SK-N-SH (cell line): Measurements from ENCODE around the gene POU2F3. TPM values are rescaled to one million over a fixed set of nuclear protein-coding genes. Genes with fewer than 3 reads are reported as not detected.

Experiments used
- CTCF ChIA-PET: fragments of 300-600, 350-600 bp; formaldehyde crosslinking; extraction: SDS; loops from one replicate; lab custom pipeline; 2021; lab: Yijun Ruan, JAX
- POLR2A ChIA-PET: fragments of 350-600 bp; sonication (Branson Sonifier 250); formaldehyde crosslinking; extraction: SDS; loops from one replicate; lab custom pipeline; 2020; ENCODE audit warnings: antibody characterized with exemption, inconsistent platforms; lab: Yijun Ruan, JAX
- DNase-seq: peaks from one replicate; pipeline ENCODE4 v3.0.0; 2012
- H2AFZ ChIP-seq: fragments of 200-600 bp; sonication (generic); 2 replicates; pipeline ENCODE4 v1.8.1; 2016; ENCODE audit warnings: antibody characterized with exemption, mild to moderate bottlenecking, low read depth
- H3F3A ChIP-seq: fragments of 200-600 bp; sonication (generic); replicated peaks from 2 replicates; pipeline ENCODE3; 2016; ENCODE audit warnings: antibody characterized with exemption, mild to moderate bottlenecking; ENCODE audit not compliant: insufficient read depth
- H3K27ac ChIP-seq, 2 experiments: fragments of 200-500 bp in 1 of 2; fragments of 200-600 bp in 1 of 2; sonication (Bioruptor generic) in 1 of 2; sonication (generic), shearing (Covaris generic) in 1 of 2; 2 replicates each; pipeline versions ENCODE4 v1.5.1 to v1.6.1; 2014 to 2016; ENCODE audit warnings: low read depth in 2 of 2, inconsistent platforms in 1 of 2, low read length in 1 of 2, mild to moderate bottlenecking in 1 of 2, mixed read lengths in 1 of 2
- H3K27me3 ChIP-seq: fragments of 200-600 bp; sonication (generic), shearing (Covaris generic); 2 replicates; pipeline ENCODE4 v1.6.1; 2016; ENCODE audit warnings: mixed run types; ENCODE audit not compliant: insufficient read depth
- H3K36me3 ChIP-seq, 2 experiments: fragments of 200-500 bp in 1 of 2; fragments of 200-600 bp in 1 of 2; sonication (Bioruptor generic) in 1 of 2; sonication (generic) in 1 of 2; replicated peaks in 1 of 2; 2 replicates each; pipeline versions ENCODE3 to v1.5.1; 2014 to 2016; ENCODE audit warnings: low read length in 1 of 2, mild to moderate bottlenecking in 1 of 2; ENCODE audit not compliant: insufficient read depth in 2 of 2, control insufficient read depth in 1 of 2
- H3K4me1 ChIP-seq, 2 experiments: fragments of 200-500 bp in 1 of 2; fragments of 200-600 bp in 1 of 2; sonication (Bioruptor generic) in 1 of 2; sonication (generic), shearing (Covaris generic) in 1 of 2; 2 replicates each; pipeline versions ENCODE4 v1.5.1 to v1.6.1; 2014 to 2016; ENCODE audit warnings: low read depth in 1 of 2, low read length in 1 of 2, mixed run types in 1 of 2; ENCODE audit not compliant: insufficient read depth in 2 of 2, control insufficient read depth in 1 of 2
- H3K4me2 ChIP-seq: fragments of 200-600 bp; sonication (generic), shearing (Covaris generic); 2 replicates; pipeline ENCODE4 v1.6.1; 2017; ENCODE audit warnings: mixed run types
- H3K4me3 ChIP-seq, 2 experiments: fragments of 200-500 bp in 1 of 2; fragments of 200-600 bp in 1 of 2; sonication (Bioruptor generic) in 1 of 2; sonication (generic), shearing (Covaris generic) in 1 of 2; 2 replicates each; pipeline versions ENCODE4 v1.5.1 to v1.8.1; 2014 to 2016; ENCODE audit warnings: low read depth in 2 of 2, inconsistent platforms in 1 of 2, low read length in 1 of 2, mild to moderate bottlenecking in 1 of 2, mixed read lengths in 1 of 2, moderate library complexity in 1 of 2
- H3K79me2 ChIP-seq: fragments of 200-600 bp; sonication (generic); 2 replicates; pipeline ENCODE4 v1.8.1; 2017; ENCODE audit warnings: mild to moderate bottlenecking; ENCODE audit not compliant: insufficient read depth
- H3K9ac ChIP-seq: fragments of 200-600 bp; sonication (generic); 2 replicates; pipeline ENCODE4 v1.6.1; 2017; ENCODE audit warnings: mixed run types
- H3K9me2 ChIP-seq: fragments of 200-600 bp; sonication (generic); 2 replicates; pipeline ENCODE4 v1.6.1; 2017; ENCODE audit warnings: mixed run types
- H3K9me3 ChIP-seq: fragments of 200-600 bp; sonication (generic); 2 replicates; pipeline ENCODE4 v1.6.1; 2017; ENCODE audit warnings: mixed run types, mild to moderate bottlenecking, moderate library complexity
- H4K20me1 ChIP-seq: fragments of 200-600 bp; sonication (generic); 2 replicates; pipeline ENCODE4 v1.6.1; 2017; ENCODE audit warnings: mild to moderate bottlenecking, mixed run types; ENCODE audit not compliant: insufficient read depth
- CTCF ChIP-seq: fragments of 200-600 bp; sonication (generic); IDR thresholded peaks from 2 replicates; pipeline ENCODE4 v1.6.1; 2017; ENCODE audit warnings: antibody characterized with exemption, mild to moderate bottlenecking, moderate library complexity
- EZH2phosphoT487 ChIP-seq: fragments of 200-600 bp; sonication (generic); IDR thresholded peaks from 2 replicates; pipeline ENCODE4 v1.6.1; 2017; ENCODE audit warnings: low read depth, mixed run types, mild to moderate bottlenecking, antibody characterized with exemption, moderate library complexity, borderline replicate concordance
- GATA2 ChIP-seq: sonication (generic); formaldehyde crosslinking; IDR thresholded peaks from 2 replicates; pipeline ENCODE4 v1.5.0; 2020; ENCODE audit warnings: mild to moderate bottlenecking, missing genetic modification reagents
- MAX ChIP-seq: IDR thresholded peaks from 2 replicates; pipeline ENCODE4 v1.4.0; 2012; ENCODE audit warnings: low read depth
- MEF2A ChIP-seq: IDR thresholded peaks from 2 replicates; pipeline ENCODE4 v1.4.0; 2012; ENCODE audit warnings: low read depth, borderline replicate concordance
- RCOR1 ChIP-seq: fragments of 150-350 bp; IDR thresholded peaks from 2 replicates; pipeline ENCODE4 v1.6.1; 2017; ENCODE audit warnings: antibody characterized with exemption, low read length
- RXRA ChIP-seq: IDR thresholded peaks from 2 replicates; pipeline ENCODE4 v1.4.0; 2012; ENCODE audit warnings: low read depth, mild to moderate bottlenecking, borderline replicate concordance
- SMC3 ChIP-seq: IDR thresholded peaks from 2 replicates; pipeline ENCODE4 v1.6.1; 2012; ENCODE audit warnings: low read depth, low read length, improper control_type of control experiment
- ZBTB33 ChIP-seq: IDR thresholded peaks from 2 replicates; pipeline ENCODE4 v1.4.0; 2012; ENCODE audit warnings: low read depth, borderline replicate concordance
- WGBS: methylation state at CpG from one replicate; pipeline ENCODE4 v1.1.6; 2017; ENCODE audit warnings: low lambda C conversion rate; 5-methylcytosine and 5-hydroxymethylcytosine counted together
- polyA plus RNA-seq, 3 experiments: library from polyadenylated mRNA; depleted of rRNA; stranded (reverse); fragments of >200 nt; gene quantifications; 2 replicates each; pipeline ENCODE4 v1.2.3, GENCODE V29; 2012

POU2F3 gene
- polyA plus RNA-seq, 1 of the 3 experiments (the other 2 are of a cell fraction), result 0.02 TPM

GRCh38 chr11:120235024-120235628, 4.8 kb upstream of the POU2F3 start (continued):
- TF ChIP-seq MAX (no peak), RXRA (no peak), RCOR1 (no peak)

- TF ChIP-seq EZH2phosphoT487 (no peak), CTCF (no peak), MEF2A (no peak), GATA2 (CRISPR knock-in tag) (no peak), ZBTB33 (no peak), SMC3 (no peak), MAX (no peak)
- DNase-seq, result no peak
- ChIA-PET POLR2A (interaction anchor here (2.4 kb wide), 1 partner anchor 63 kb away, joined by 6 read pairs; no protein-coding TSS in a partner anchor), CTCF (interaction anchor here (1.1 to 19.4 kb wide), 17 partner anchors 8 to 145 kb away, joined by 3 to 622 read pairs (median 7); no protein-coding TSS in a partner anchor)
- Histone ChIP-seq H3K79me2 (no peaks in the 10 kb centered on the region), H2AFZ (no peak overlapping the region), H3K36me3 (no peaks in the 10 kb centered on the region), H3K27ac (no peak overlapping the region), H3K4me3 (no peak overlapping the region), H3K9me2 (no peaks in the 10 kb centered on the region), H3K27me3 (peaks cover 19% of the 10 kb centered on the region), H3F3A (no peaks in the 10 kb centered on the region), H3K9ac (no peak overlapping the region), H3K4me1 (peaks cover 0 to 6% of the 10 kb centered on the region in 2 experiments; a peak in 1 of 4 replicates), H3K9me3 (no peaks in the 10 kb centered on the region), H4K20me1 (no peaks in the 10 kb centered on the region), H3K4me2 (no peak overlapping the region)
- 47% methylated on average over 5 of the region's 5 CpGs for WGBS
Observed at GRCh38 chr11:120236169-120237107, 3.5 kb upstream of the POU2F3 start.
